Mesenteric fat pad (tissue), 1 donor: ENCODE measurements around the gene GABARAP. TPM values are rescaled to one million over a fixed set of nuclear protein-coding genes. Genes with fewer than 3 reads are reported as not detected.
A peak's percentile ranks its signal among the peaks of the same experiment; 100 is the strongest.

Experiments used
- DNase-seq: peaks from one replicate; pipeline ENCODE4 v3.0.0-alpha.2; 2020; ENCODE audit warnings: low spot score
- microRNA-seq: library from miRNA; unstranded; fragments of <30 nt; microRNA quantifications from one replicate; pipeline ENCODE4 v1.2.0, GENCODE V29; 2020; ENCODE audit warnings: borderline number of aligned reads
- total RNA-seq: library from RNA; stranded (reverse); fragmentation: NEBNext Ultra II Directional; extraction: Animal tissue kit (Norgen Biotek cat#: 25700); gene quantifications from one replicate; pipeline ENCODE4 v1.2.1, GENCODE V29; 2021
- donor health status: DM: yes; HTN: yes; CAD: no.

The GABARAP gene
- total RNA-seq, 1 donor from 2014 or later = 468 TPM

- DNase-seq = no peak
Observed at GRCh38 chr17:7208754-7209460, 33.3 kb downstream of the GABARAP start.

GRCh38 chr17:7208027-7208571, 34.1 kb downstream of the GABARAP start:
- DNase-seq = no peak

- no peak for DNase-seq
Observed at GRCh38 chr17:7207120-7208001, 34.9 kb downstream of the GABARAP start.

- DNase-seq = no peak
Observed at GRCh38 chr17:7205561-7205960, 36.7 kb downstream of the GABARAP start.

GRCh38 chr17:7204828-7205461, 37.3 kb downstream of the GABARAP start:
- DNase-seq = no peak

- DNase-seq = no peak
Observed at GRCh38 chr17:7204336-7204735, 37.9 kb downstream of the GABARAP start.

GRCh38 chr17:7203391-7203790, 38.9 kb downstream of the GABARAP start:
- no peak for DNase-seq

- no peak for DNase-seq
Observed at GRCh38 chr17:7196651-7197401, 45.4 kb downstream of the GABARAP start.

- no peak for DNase-seq
Observed at GRCh38 chr17:7195971-7196370, 46.3 kb downstream of the GABARAP start.

- DNase-seq = no peak
Observed at GRCh38 chr17:7192271-7192937, 49.8 kb downstream of the GABARAP start.

- DNase-seq = no peak
Observed at GRCh38 chr17:7191571-7192270, 50.5 kb downstream of the GABARAP start.

GRCh38 chr17:7191069-7191468, 51.2 kb downstream of the GABARAP start:
- DNase-seq = no peak

GRCh38 chr17:7190276-7190917, 51.9 kb downstream of the GABARAP start:
- no peak for DNase-seq

Small RNA genes within 50 kb of the gene (microRNA-seq; reads per million reads assigned to microRNA genes)
- 1,226 reads per million, percentile 80 among the genes with 10 or more reads in this experiment for gene MIR324

Other genes starting within 250 kb of the GABARAP start
- gene ALOX12, start 246.4 kb downstream of the GABARAP start, total RNA-seq = 0.16 TPM
- gene RNASEK, start 229.8 kb downstream of the GABARAP start, total RNA-seq = 243 TPM
- gene BCL6B, start 219.4 kb downstream of the GABARAP start, total RNA-seq = 32.2 TPM
- 2.9 TPM for gene SLC16A13, start 206.4 kb downstream of the GABARAP start, total RNA-seq
- 0.84 TPM for gene SLC16A11, start 198.4 kb downstream of the GABARAP start, total RNA-seq
- 20.6 TPM for gene CLEC10A, start 162.2 kb downstream of the GABARAP start, total RNA-seq
- 3.3 TPM for gene ASGR2, start 127.6 kb downstream of the GABARAP start, total RNA-seq
- 2.2 TPM for gene ASGR1, start 63.1 kb downstream of the GABARAP start, total RNA-seq
- gene DLG4, start 22.6 kb downstream of the GABARAP start, total RNA-seq = 16.0 TPM
- gene ACADVL, start 22.5 kb downstream of the GABARAP start, total RNA-seq = 1,052 TPM
- gene DVL2, start 7.9 kb downstream of the GABARAP start, total RNA-seq = 24.7 TPM
- 47.4 TPM for gene PHF23, start 3.0 kb downstream of the GABARAP start, total RNA-seq
- 120 TPM for gene CTDNEP1, start 9.3 kb upstream of the GABARAP start, total RNA-seq
- 44.1 TPM for gene ELP5, start 9.8 kb upstream of the GABARAP start, total RNA-seq
- 5.6 TPM for gene CLDN7, start 20.0 kb upstream of the GABARAP start, total RNA-seq
- gene SLC2A4, start 39.3 kb upstream of the GABARAP start, total RNA-seq = 8.1 TPM
- gene YBX2, start 52.2 kb upstream of the GABARAP start, total RNA-seq = 2.3 TPM
- 503 TPM for gene EIF5A, start 65.2 kb upstream of the GABARAP start, total RNA-seq
- 51.2 TPM for gene GPS2, start 72.9 kb upstream of the GABARAP start, total RNA-seq
- 25.4 TPM for gene NEURL4, start 86.9 kb upstream of the GABARAP start, total RNA-seq
- gene ACAP1, start 94.1 kb upstream of the GABARAP start, total RNA-seq = 18.8 TPM
- gene KCTD11, start 109.7 kb upstream of the GABARAP start, total RNA-seq = 11.9 TPM
- gene TMEM95, start 112.7 kb upstream of the GABARAP start, total RNA-seq = not detected
- 0.71 TPM for gene TNK1, start 138.6 kb upstream of the GABARAP start, total RNA-seq
- gene PLSCR3, start 152.1 kb upstream of the GABARAP start, total RNA-seq = 42.6 TPM
- gene TMEM256, start 161.6 kb upstream of the GABARAP start, total RNA-seq = 68.7 TPM
- 21.0 TPM for gene NLGN2, start 165.4 kb upstream of the GABARAP start, total RNA-seq
- not detected for gene SPEM1, start 177.9 kb upstream of the GABARAP start, total RNA-seq
- gene SPEM2, start 183.2 kb upstream of the GABARAP start, total RNA-seq = not detected
- not detected for gene SPEM3, start 186.4 kb upstream of the GABARAP start, total RNA-seq
- 3.2 TPM for gene TMEM102, start 193.0 kb upstream of the GABARAP start, total RNA-seq
- gene FGF11, start 197.1 kb upstream of the GABARAP start, total RNA-seq = 2.4 TPM
- 6.8 TPM for gene CHRNB1, start 202.6 kb upstream of the GABARAP start, total RNA-seq
- gene ZBTB4, start 237.2 kb upstream of the GABARAP start, total RNA-seq = 72.5 TPM
- not detected for gene SLC35G6, start 239.0 kb upstream of the GABARAP start, total RNA-seq
- gene POLR2A, start 241.9 kb upstream of the GABARAP start, total RNA-seq = 102 TPM